Gastroesophageal sphincter (tissue), 4 donors: ENCODE measurements around the gene ANG. TPM values are rescaled to one million over a fixed set of nuclear protein-coding genes. Genes with fewer than 3 reads are reported as not detected.
"Not testable (repeated sequence)": the region's sequence is repeated elsewhere in the genome, so short reads cannot be mapped to it uniquely, and the experiment has no call there.

Experiments used
- ATAC-seq: fragments of 150-250 bp; one replicate; pipeline ENCODE4 v1.9.1; 2016; ENCODE audit warnings: mild to moderate bottlenecking, moderate library complexity
- H3K27ac ChIP-seq, 4 donors: fragments of 200-600 bp; sonication (generic) in 3 of 4; 1 replicate in 3 of 4; 2 replicates in 1 of 4; pipeline ENCODE4 v1.5.1; 2016 to 2019
- H3K27me3 ChIP-seq: fragments of 200-600 bp; sonication (generic); one replicate; pipeline ENCODE4 v1.5.1; 2019
- H3K36me3 ChIP-seq, 2 donors: fragments of 200-600 bp; sonication (generic); one replicate each; pipeline ENCODE4 v1.5.1; 2019; ENCODE audit warnings: control low read depth in 1 of 2
- H3K4me1 ChIP-seq, 3 donors: fragments of 200-600 bp; sonication (generic); 1 replicate in 2 of 3; 2 replicates in 1 of 3; pipeline ENCODE4 v1.5.1; 2016 to 2019; ENCODE audit warnings: control low read depth in 2 of 3
- H3K4me3 ChIP-seq, 2 donors: fragments of 200-600 bp; sonication (generic); one replicate each; pipeline ENCODE4 v1.5.1; 2019; ENCODE audit warnings: mild to moderate bottlenecking in 1 of 2, moderate library complexity in 1 of 2
- H3K9me3 ChIP-seq, 3 donors: fragments of 200-600 bp; sonication (generic); one replicate each; pipeline ENCODE4 v1.5.1; 2017 to 2019; ENCODE audit warnings: control low read depth in 2 of 3
- EP300 ChIP-seq: sonication (generic); formaldehyde crosslinking; IDR thresholded peaks from one replicate; pipeline ENCODE4 v1.6.1; 2017; ENCODE audit warnings: antibody characterized with exemption, mild to moderate bottlenecking
- POLR2A ChIP-seq, 2 donors: fragments of 450-650 bp; IDR thresholded peaks; one replicate each; pipeline ENCODE4 v1.6.1; 2017; ENCODE audit warnings: antibody characterized with exemption in 2 of 2, mild to moderate bottlenecking in 2 of 2, moderate library complexity in 1 of 2
- POLR2AphosphoS5 ChIP-seq: sonication (generic); formaldehyde crosslinking; IDR thresholded peaks from one replicate; pipeline ENCODE4 v1.6.1; 2017; ENCODE audit warnings: antibody characterized with exemption
- WGBS, 2 donors: methylation state at CpG; one replicate each; pipeline ENCODE4 v1.1.5; 2018; ENCODE audit warnings: low coverage in 1 of 2; 5-methylcytosine and 5-hydroxymethylcytosine counted together
- total RNA-seq, 4 donors: library from RNA; depleted of rRNA; stranded (reverse); fragments of >200 nt; gene quantifications; one replicate each; pipeline ENCODE4 v1.1.0, GENCODE V29; 2016
- TF ChIP-seq, protein P1 (sequence below), 4 experiments: fragments of 200-600 bp in 2 of 4; fragments of 450-650 bp in 2 of 4; sonication (generic) in 1 of 4; IDR thresholded peaks; one replicate each; pipeline ENCODE4 v1.5.1; 2017 to 2019; ENCODE audit warnings: antibody characterized with exemption in 4 of 4, mild to moderate bottlenecking in 2 of 4, moderate library complexity in 2 of 4

Gene ANG
- total RNA-seq, 4 donors from 2014 or later: 16.8 to 32.0 (median 25.2) TPM

DNA sequence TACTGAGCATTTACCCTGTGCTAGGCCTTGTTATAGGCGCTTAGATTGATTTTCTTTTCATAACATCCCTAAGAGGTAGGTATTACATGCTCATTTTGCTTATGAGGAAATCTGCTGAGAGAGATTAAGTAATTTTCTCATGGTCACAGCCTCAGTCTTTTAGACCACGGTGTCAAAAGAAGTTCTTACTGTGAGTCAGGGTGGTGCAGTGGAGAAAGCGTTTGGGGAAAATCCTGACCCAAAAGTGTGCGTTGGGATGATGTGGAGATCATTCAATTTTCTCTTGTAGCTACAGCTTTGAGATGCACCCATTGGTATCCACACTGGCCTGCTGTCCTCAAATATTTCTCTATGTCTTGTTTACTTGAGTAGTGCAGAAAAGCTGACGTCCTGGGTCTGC, 8.2 kb downstream of the ANG start:
- H3K27ac ChIP-seq: no peak overlapping the region
- peaks cover 5 to 53% of the 10 kb centered on the region in 2 donors for H3K36me3 ChIP-seq
- no peak for TF ChIP-seq POLR2A (IDR thresholded peaks at IDR 0.05)
- TF ChIP-seq EP300: no peak
- no peak overlapping the region for H3K4me3 ChIP-seq
- H3K27me3 ChIP-seq: no peaks in the 10 kb centered on the region
- WGBS, 2 donors: 71 to 89% methylated on average over 5 of the region's 5 CpGs
- ATAC-seq: no peak
- peaks cover 0 to 5% (median 0%) of the 10 kb centered on the region in 3 donors for H3K4me1 ChIP-seq
- H3K9me3 ChIP-seq: no peaks in the 10 kb centered on the region

- no peak for ATAC-seq
- Histone ChIP-seq H3K27ac (no peak overlapping the region), H3K4me3 (no peak overlapping the region), H3K4me1 (peaks cover 0 to 4% (median 0%) of the 10 kb centered on the region in 3 donors), H3K36me3 (peaks cover 5 to 53% of the 10 kb centered on the region in 2 donors), H3K9me3 (no peaks in the 10 kb centered on the region), H3K27me3 (no peaks in the 10 kb centered on the region)
- WGBS, 2 donors: 30 to 50% methylated on average over 4 to 6 of the region's 6 CpGs
- TF ChIP-seq, protein P1, sequence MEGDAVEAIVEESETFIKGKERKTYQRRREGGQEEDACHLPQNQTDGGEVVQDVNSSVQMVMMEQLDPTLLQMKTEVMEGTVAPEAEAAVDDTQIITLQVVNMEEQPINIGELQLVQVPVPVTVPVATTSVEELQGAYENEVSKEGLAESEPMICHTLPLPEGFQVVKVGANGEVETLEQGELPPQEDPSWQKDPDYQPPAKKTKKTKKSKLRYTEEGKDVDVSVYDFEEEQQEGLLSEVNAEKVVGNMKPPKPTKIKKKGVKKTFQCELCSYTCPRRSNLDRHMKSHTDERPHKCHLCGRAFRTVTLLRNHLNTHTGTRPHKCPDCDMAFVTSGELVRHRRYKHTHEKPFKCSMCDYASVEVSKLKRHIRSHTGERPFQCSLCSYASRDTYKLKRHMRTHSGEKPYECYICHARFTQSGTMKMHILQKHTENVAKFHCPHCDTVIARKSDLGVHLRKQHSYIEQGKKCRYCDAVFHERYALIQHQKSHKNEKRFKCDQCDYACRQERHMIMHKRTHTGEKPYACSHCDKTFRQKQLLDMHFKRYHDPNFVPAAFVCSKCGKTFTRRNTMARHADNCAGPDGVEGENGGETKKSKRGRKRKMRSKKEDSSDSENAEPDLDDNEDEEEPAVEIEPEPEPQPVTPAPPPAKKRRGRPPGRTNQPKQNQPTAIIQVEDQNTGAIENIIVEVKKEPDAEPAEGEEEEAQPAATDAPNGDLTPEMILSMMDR (IDR thresholded peaks at IDR 0.05): peak; percentile 19 to 66 (median 46)
- TF ChIP-seq POLR2AphosphoS5: no peak
- TF ChIP-seq EP300: no peak
- no peak for TF ChIP-seq POLR2A (IDR thresholded peaks at IDR 0.05)
These were observed 8.9 kb downstream of the ANG start for GRCh38 chr14:20697273-20698017.

DNA sequence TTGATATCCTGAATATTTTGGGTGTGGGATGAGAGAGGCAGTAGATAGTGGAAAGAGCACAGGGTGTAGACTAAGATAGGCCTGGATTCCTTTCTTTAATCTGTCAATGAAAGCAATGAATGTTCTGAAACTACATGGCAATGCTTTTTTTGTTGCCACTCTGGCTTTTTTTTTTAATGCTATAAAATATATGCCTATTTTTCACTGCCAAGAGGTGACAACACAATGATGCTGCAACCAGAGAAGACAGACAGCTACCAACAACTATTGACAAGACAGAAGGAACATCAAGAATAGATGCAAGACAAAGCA, 9.4 kb downstream of the ANG start:
- H3K27me3 ChIP-seq: no peaks in the 10 kb centered on the region
- H3K27ac ChIP-seq: no peak overlapping the region
- peaks cover 0 to 4% (median 0%) of the 10 kb centered on the region in 3 donors for H3K4me1 ChIP-seq
- TF ChIP-seq, protein P1 (IDR thresholded peaks at IDR 0.05): no peak
- TF ChIP-seq POLR2AphosphoS5 (no peak), POLR2A (IDR thresholded peaks at IDR 0.05) (no peak), EP300 (no peak)
- no peaks in the 10 kb centered on the region for H3K9me3 ChIP-seq
- H3K36me3 ChIP-seq: peaks cover 5 to 53% of the 10 kb centered on the region in 2 donors
- ATAC-seq: no peak
- no peak overlapping the region for H3K4me3 ChIP-seq

DNA sequence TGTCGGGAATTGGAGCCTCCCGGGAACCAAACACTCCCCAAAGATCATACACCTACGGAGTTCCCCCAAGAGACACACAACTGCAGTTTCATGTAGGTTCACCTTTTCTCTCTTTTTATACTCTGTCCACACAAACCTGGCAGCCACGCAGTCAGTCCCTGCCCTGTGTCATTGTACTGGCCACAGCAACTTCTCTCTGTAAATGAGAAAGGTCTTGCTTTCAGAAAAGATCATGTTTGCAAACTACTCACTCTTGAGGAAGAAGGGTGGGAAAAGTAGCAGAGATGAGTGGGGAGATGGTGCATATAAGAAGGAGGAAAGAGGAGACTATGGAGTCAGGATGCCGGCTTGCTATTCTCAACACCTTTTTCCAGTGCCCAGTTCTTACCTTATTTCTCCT, 10.4 kb downstream of the ANG start:
- TF ChIP-seq POLR2AphosphoS5: no peak
- TF ChIP-seq, protein P1 (IDR thresholded peaks at IDR 0.05): no peak
- TF ChIP-seq EP300: no peak
- no peak for TF ChIP-seq POLR2A (IDR thresholded peaks at IDR 0.05)
- no peak for ATAC-seq

GRCh38 chr14:20699931-20700330, 11.4 kb downstream of the ANG start:
- ATAC-seq: no peak
- TF ChIP-seq, protein P1 (IDR thresholded peaks at IDR 0.05): no peak
- no peak for TF ChIP-seq EP300
- Histone ChIP-seq H3K9me3 (no peaks in the 10 kb centered on the region), H3K36me3 (peaks cover 5 to 36% of the 10 kb centered on the region in 2 donors), H3K27me3 (no peaks in the 10 kb centered on the region), H3K4me1 (peaks cover 0 to 4% (median 0%) of the 10 kb centered on the region in 3 donors), H3K27ac (no peak overlapping the region), H3K4me3 (no peak overlapping the region)

More for the DNA sequence above, 10.4 kb downstream of the ANG start:
- H3K27me3 ChIP-seq: no peaks in the 10 kb centered on the region
- H3K9me3 ChIP-seq: no peaks in the 10 kb centered on the region
- no peak overlapping the region for H3K27ac ChIP-seq
- 84 to 100% methylated on average over 1 to 5 of the region's 5 CpGs for whole genome bisulfite sequencing, 2 donors
- H3K36me3 ChIP-seq: peaks cover 5 to 46% of the 10 kb centered on the region in 2 donors
- peaks cover 0 to 4% (median 0%) of the 10 kb centered on the region in 3 donors for H3K4me1 ChIP-seq
- H3K4me3 ChIP-seq: no peak overlapping the region

- not testable (repeated sequence) for H3K27me3 ChIP-seq, ATAC-seq, H3K9me3 ChIP-seq, H3K27ac ChIP-seq, H3K4me3 ChIP-seq, H3K4me1 ChIP-seq
- peaks cover 0 to 27% of the 10 kb centered on the region in 2 donors for H3K36me3 ChIP-seq
- WGBS, 2 donors: 100% methylated on average over 4 to 7 of the region's 7 CpGs
These were observed 12.4 kb downstream of the ANG start for GRCh38 chr14:20700965-20701364.
